ENCODE results near the gene ZNF512. TPM values are rescaled to one million over a fixed set of nuclear protein-coding genes. Genes with fewer than 3 reads are reported as not detected.
A peak's percentile ranks its signal among the peaks of the same experiment; 100 is the strongest.

The ZNF512 gene
- total RNA-seq, 1 donor from 2014 or later = 52.5 TPM

DNA sequence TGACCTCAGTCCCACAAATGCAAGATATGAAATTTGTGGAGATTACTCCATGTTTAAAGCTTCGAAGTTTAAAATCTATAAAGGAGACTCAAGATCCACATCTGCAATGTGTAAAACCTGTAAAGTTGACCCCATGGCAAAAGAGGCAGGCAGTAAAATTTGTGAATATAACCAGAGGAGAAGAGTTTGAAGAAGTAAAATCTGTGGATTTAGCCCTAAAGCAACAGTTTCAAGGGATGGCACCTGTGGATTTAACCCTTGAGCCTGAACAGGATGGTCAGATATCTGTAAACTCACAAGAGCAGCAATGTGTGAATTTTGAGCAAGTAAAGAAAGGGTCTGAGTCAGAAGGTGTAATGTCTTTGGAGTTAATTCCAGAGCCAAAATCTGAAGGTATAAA lies 11.2 kb upstream of the ZNF512 start:
- H3K36me3 Mint-ChIP-seq (ENCODE audit: unreplicated experiment) = peaks cover 4% of the 10 kb centered on the region
- no peak overlapping the region for H3K4me3 Mint-ChIP-seq (ENCODE audit: unreplicated experiment)
- H3K27ac Mint-ChIP-seq (ENCODE audit: unreplicated experiment) = no peak overlapping the region
- peaks cover 3% of the 10 kb centered on the region for H3K4me1 Mint-ChIP-seq (ENCODE audit: unreplicated experiment)
- no peak for DNase-seq (ENCODE audit: extremely low spot score, unreplicated experiment)
- no peaks in the 10 kb centered on the region for H3K27me3 Mint-ChIP-seq (ENCODE audit: unreplicated experiment)
- peaks cover 27% of the 10 kb centered on the region for H3K9me3 Mint-ChIP-seq (ENCODE audit: unreplicated experiment)
- no peak for TF ChIP-seq CTCF (IDR thresholded peaks at IDR 0.05)

DNA sequence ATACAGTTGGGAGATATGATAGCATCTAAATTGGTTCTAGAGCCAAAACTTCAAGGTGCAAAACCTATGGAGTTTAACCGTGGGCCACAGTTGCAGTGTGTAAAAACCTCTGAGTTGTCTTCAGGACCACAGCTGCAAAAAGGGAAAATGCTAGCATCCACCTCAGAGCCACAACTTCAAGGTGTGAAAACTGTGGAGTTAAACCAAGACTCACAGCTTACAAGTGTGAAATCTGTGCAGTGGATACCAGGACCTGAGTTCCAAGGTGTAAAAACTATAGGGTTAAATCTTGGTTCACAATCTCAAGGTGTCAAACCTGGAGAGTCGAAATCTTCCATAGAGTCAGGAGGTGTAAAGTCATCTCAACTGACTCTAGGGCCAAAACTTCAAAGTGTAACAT lies 10.4 kb upstream of the ZNF512 start:
- Mint-ChIP-seq H3K4me1 (ENCODE audit: unreplicated experiment) (no peaks in the 10 kb centered on the region), H3K9me3 (ENCODE audit: unreplicated experiment) (peaks cover 30% of the 10 kb centered on the region), H3K36me3 (ENCODE audit: unreplicated experiment) (peaks cover 4% of the 10 kb centered on the region), H3K27me3 (ENCODE audit: unreplicated experiment) (no peaks in the 10 kb centered on the region), H3K4me3 (ENCODE audit: unreplicated experiment) (no peak overlapping the region), H3K27ac (ENCODE audit: unreplicated experiment) (no peak overlapping the region)
- no peak for DNase-seq (ENCODE audit: extremely low spot score, unreplicated experiment)
- no peak for TF ChIP-seq CTCF (IDR thresholded peaks at IDR 0.05)

GRCh38 chr2:27572998-27573429 lies 9.8 kb upstream of the ZNF512 start:
- H3K36me3 Mint-ChIP-seq (ENCODE audit: unreplicated experiment) = peaks cover 9% of the 10 kb centered on the region
- H3K4me3 Mint-ChIP-seq (ENCODE audit: unreplicated experiment) = no peak overlapping the region
- H3K27me3 Mint-ChIP-seq (ENCODE audit: unreplicated experiment) = no peaks in the 10 kb centered on the region
- peaks cover 35% of the 10 kb centered on the region for H3K9me3 Mint-ChIP-seq (ENCODE audit: unreplicated experiment)
- no peak for TF ChIP-seq CTCF (IDR thresholded peaks at IDR 0.05)
- H3K4me1 Mint-ChIP-seq (ENCODE audit: unreplicated experiment) = no peaks in the 10 kb centered on the region
- peak; percentile 13 for DNase-seq (ENCODE audit: extremely low spot score, unreplicated experiment)
- no peak overlapping the region for H3K27ac Mint-ChIP-seq (ENCODE audit: unreplicated experiment)

- peaks cover 10% of the 10 kb centered on the region for H3K36me3 Mint-ChIP-seq (ENCODE audit: unreplicated experiment)
- H3K27ac Mint-ChIP-seq (ENCODE audit: unreplicated experiment) = no peak overlapping the region
- TF ChIP-seq CTCF (IDR thresholded peaks at IDR 0.05) = no peak
- no peaks in the 10 kb centered on the region for H3K27me3 Mint-ChIP-seq (ENCODE audit: unreplicated experiment)
- no peaks in the 10 kb centered on the region for H3K4me1 Mint-ChIP-seq (ENCODE audit: unreplicated experiment)
- H3K4me3 Mint-ChIP-seq (ENCODE audit: unreplicated experiment) = no peak overlapping the region
- peak; percentile 2 for DNase-seq (ENCODE audit: extremely low spot score, unreplicated experiment)
- peaks cover 32% of the 10 kb centered on the region for H3K9me3 Mint-ChIP-seq (ENCODE audit: unreplicated experiment)
Measured at GRCh38 chr2:27573452-27573851, 9.4 kb upstream of the ZNF512 start.

DNA sequence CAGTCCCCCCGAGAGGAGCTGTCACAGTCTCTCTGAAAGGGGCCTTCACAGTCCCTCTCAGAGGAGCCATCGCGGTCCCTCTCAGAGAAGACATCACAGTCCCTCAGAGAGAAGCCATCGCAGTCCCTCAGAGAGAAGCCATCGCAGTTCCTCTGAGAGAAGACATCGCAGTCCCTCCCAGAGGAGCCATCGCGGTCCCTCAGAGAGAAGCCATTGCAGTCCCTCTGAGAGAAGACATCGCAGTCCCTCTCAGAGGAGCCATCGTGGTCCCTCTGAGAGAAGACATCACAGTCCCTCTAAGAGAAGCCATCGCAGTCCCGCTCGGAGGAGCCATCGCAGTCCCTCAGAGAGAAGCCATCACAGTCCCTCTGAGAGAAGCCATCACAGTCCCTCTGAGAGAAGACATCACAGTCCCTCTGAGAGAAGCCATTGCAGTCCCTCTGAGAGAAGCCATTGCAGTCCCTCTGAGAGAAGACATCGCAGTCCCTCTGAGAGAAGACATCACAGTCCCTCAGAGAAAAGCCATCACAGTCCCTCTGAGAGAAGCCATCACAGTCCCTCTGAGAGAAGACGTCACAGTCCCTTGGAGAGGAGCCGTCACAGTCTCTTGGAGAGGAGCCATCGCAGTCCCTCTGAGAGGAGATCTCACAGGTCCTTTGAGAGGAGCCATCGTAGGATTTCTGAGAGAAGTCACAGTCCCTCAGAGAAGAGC lies 1.3 kb upstream of the ZNF512 start:
- H3K36me3 Mint-ChIP-seq (ENCODE audit: unreplicated experiment) = peaks cover 13% of the 10 kb centered on the region
- H3K9me3 Mint-ChIP-seq (ENCODE audit: unreplicated experiment) = peaks cover 34% of the 10 kb centered on the region

More for the DNA sequence above, 1.3 kb upstream of the ZNF512 start:
- Mint-ChIP-seq H3K27ac (ENCODE audit: unreplicated experiment) (peak overlapping the region; percentile 34), H3K4me3 (ENCODE audit: unreplicated experiment) (peak overlapping the region; percentile 35), H3K27me3 (ENCODE audit: unreplicated experiment) (no peaks in the 10 kb centered on the region), H3K4me1 (ENCODE audit: unreplicated experiment) (peaks cover 31% of the 10 kb centered on the region)
- TF ChIP-seq CTCF (IDR thresholded peaks at IDR 0.05) = no peak
- no peak for DNase-seq (ENCODE audit: extremely low spot score, unreplicated experiment)

Measured in osteocyte (in vitro differentiated cells).